ENCODE data around the gene KRT6A. TPM values are rescaled to one million over a fixed set of nuclear protein-coding genes. Genes with fewer than 3 reads are reported as not detected.
A peak's percentile ranks its signal among the peaks of the same experiment; 100 is the strongest.

KRT6A gene
- total RNA-seq, 4 donors from 2014 or later, result 1,263 to 22,053 (median 17,717) TPM

DNA sequence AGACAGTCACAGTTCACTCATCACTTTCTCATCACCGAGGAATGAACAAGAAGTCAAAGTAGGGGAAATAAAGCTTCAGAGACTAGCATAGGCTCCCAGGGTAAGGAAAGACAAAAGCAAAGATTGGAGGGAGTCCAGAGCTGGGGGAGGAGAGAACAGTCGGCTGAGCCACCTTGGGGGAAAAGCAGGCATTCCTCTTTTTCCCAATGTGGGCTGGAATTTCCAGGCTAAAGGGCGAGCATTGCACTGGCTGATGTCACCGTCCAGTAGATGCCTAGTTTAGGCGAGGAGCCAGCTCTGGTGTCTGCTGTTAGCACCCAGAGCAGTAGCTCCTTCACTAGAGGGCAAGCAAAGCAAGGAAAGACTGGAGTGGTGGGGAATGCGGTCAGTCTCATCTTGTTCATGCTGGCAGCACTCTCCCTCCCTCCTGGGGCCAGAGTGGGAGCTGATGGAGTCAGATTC lies 50.4 kb downstream of the KRT6A start:
- intact Hi-C loops (cut with DNase I), result no loop called here
- WGBS, 2 donors, result 28 to 29% methylated on average over 6 of the region's 6 CpGs
- Histone ChIP-seq H3K4me1 (peaks cover 14 to 62% (median 14%) of the 10 kb centered on the region in 3 donors), H3K27ac (no peak overlapping the region), H3K4me3 (no peak overlapping the region), H3K9me3 (no peaks in the 10 kb centered on the region), H3K36me3 (peaks cover 0 to 9% (median 0%) of the 10 kb centered on the region in 3 donors), H3K27me3 (peaks cover 0 to 7% (median 0%) of the 10 kb centered on the region in 4 donors)
- no peak for DNase-seq
- no peak for TF ChIP-seq POLR2A (IDR thresholded peaks at IDR 0.05)
- TF ChIP-seq, protein P1, sequence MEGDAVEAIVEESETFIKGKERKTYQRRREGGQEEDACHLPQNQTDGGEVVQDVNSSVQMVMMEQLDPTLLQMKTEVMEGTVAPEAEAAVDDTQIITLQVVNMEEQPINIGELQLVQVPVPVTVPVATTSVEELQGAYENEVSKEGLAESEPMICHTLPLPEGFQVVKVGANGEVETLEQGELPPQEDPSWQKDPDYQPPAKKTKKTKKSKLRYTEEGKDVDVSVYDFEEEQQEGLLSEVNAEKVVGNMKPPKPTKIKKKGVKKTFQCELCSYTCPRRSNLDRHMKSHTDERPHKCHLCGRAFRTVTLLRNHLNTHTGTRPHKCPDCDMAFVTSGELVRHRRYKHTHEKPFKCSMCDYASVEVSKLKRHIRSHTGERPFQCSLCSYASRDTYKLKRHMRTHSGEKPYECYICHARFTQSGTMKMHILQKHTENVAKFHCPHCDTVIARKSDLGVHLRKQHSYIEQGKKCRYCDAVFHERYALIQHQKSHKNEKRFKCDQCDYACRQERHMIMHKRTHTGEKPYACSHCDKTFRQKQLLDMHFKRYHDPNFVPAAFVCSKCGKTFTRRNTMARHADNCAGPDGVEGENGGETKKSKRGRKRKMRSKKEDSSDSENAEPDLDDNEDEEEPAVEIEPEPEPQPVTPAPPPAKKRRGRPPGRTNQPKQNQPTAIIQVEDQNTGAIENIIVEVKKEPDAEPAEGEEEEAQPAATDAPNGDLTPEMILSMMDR (IDR thresholded peaks at IDR 0.05), result no peak

DNA sequence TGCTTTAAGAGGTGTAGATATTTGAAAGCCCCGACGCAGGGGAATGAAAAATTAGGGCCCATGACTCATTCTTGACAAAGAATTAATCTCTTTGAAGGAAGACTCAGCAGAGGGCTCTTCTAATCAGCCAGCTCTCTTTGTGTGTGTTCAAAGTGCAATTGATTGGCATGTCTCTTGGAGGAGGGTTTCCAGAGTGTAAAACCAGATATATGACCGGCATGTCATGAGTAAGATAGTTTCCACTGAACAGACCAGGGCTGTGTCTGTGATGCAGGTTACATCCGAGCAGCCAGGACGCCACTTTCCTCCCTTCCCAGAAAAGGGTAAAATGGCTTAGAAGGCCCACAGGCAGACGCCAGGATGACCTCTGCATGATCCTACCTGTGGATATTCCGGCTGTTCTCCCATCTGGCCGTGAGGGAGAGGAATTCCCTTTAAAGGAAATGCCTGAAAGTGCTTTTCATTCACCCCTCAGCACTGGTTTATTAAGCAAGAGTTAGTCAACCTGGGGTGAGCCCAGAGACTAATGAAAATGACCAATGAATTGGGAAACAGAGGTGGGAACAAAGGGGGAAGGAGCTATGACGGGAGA lies 51.6 kb downstream of the KRT6A start:
- peak overlapping the region; percentile 50 to 73 (median 61) for H3K27ac ChIP-seq

DNA sequence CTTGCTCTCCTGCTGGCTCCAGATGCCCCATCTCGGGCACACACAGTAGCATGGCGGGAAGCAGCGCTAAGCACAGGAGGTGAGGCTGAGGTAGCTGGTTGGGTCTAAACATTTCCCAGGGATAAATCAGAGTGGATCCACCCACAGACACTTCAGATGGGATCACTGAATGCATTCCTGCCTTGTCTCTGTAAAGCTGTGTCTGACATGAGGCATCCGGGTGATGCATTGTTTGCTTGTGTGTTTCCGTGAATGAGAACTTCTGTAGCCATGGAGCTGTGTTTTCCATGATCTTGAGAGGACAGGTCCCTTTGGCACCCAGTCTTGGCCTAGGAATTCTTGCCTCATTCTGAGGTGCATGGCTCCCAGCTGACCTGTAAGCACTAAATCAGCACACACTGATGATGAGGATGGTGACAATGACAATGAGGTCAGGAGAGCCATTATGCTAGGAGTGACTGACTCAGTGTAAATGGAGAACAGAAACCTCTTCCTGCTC lies 52.2 kb downstream of the KRT6A start:
- no peak overlapping the region for H3K4me3 ChIP-seq
- H3K9me3 ChIP-seq, result no peaks in the 10 kb centered on the region
- no peak for DNase-seq
- WGBS, 2 donors, result 49 to 81% methylated on average over 3 to 5 of the region's 5 CpGs
- H3K36me3 ChIP-seq, result no peaks in the 10 kb centered on the region
- H3K27ac ChIP-seq, result peak overlapping the region; percentile 50 to 73 (median 61)
- peaks cover 23 to 79% (median 30%) of the 10 kb centered on the region in 3 donors for H3K4me1 ChIP-seq
- intact Hi-C loops (cut with DNase I), result no loop called here
- no peak for TF ChIP-seq POLR2A (IDR thresholded peaks at IDR 0.05)
- TF ChIP-seq, protein P1 (IDR thresholded peaks at IDR 0.05), result no peak
- peaks cover 0 to 7% (median 0%) of the 10 kb centered on the region in 4 donors for H3K27me3 ChIP-seq

More for the DNA sequence above, 51.6 kb downstream of the KRT6A start:
- no peaks in the 10 kb centered on the region for H3K36me3 ChIP-seq
- no peak for TF ChIP-seq POLR2A (IDR thresholded peaks at IDR 0.05)
- TF ChIP-seq, protein P1 (IDR thresholded peaks at IDR 0.05), result peak in 1 of 6 experiments; percentile 4
- no peak overlapping the region for H3K4me3 ChIP-seq
- DNase-seq, result no peak
- intact Hi-C loops (cut with DNase I), result no loop called here
- peaks cover 20 to 74% (median 24%) of the 10 kb centered on the region in 3 donors for H3K4me1 ChIP-seq
- WGBS, 2 donors, result 34 to 48% methylated on average over 9 of the region's 9 CpGs
- H3K9me3 ChIP-seq, result no peaks in the 10 kb centered on the region
- H3K27me3 ChIP-seq, result peaks cover 0 to 7% (median 0%) of the 10 kb centered on the region in 4 donors

DNA sequence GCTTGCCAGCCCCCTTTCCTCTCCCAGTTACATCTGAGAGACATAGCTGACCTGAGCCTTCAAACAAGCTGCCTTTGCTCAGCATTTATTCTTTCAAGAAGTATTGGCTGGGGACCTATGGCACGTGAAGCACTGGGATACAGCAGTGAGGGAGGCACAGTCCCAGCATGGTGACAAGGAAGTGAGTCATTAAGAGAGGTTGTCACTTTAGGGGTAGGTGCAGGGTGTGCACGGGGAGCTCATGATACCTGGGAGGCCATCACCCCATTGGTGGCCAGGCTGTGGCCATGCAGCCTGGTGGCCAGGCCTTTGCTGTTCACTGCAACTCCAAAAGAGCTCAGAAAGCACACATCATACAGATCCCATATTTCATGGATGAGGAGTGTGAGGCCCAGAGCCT lies 53.2 kb downstream of the KRT6A start:
- Histone ChIP-seq H3K9me3 (no peaks in the 10 kb centered on the region), H3K4me3 (no peak overlapping the region), H3K27me3 (peaks cover 0 to 7% (median 0%) of the 10 kb centered on the region in 4 donors), H3K4me1 (peaks cover 26 to 87% (median 38%) of the 10 kb centered on the region in 3 donors), H3K27ac (peak overlapping the region in 1 of 4 donors; percentile 50), H3K36me3 (no peaks in the 10 kb centered on the region)
- DNase-seq, result no peak
- WGBS, 2 donors, result 53 to 100% methylated on average over 1 to 2 of the region's 2 CpGs
- TF ChIP-seq, protein P1 (IDR thresholded peaks at IDR 0.05), result no peak
- TF ChIP-seq POLR2A (IDR thresholded peaks at IDR 0.05), result no peak
- intact Hi-C loops (cut with DNase I), result no loop called here

DNA sequence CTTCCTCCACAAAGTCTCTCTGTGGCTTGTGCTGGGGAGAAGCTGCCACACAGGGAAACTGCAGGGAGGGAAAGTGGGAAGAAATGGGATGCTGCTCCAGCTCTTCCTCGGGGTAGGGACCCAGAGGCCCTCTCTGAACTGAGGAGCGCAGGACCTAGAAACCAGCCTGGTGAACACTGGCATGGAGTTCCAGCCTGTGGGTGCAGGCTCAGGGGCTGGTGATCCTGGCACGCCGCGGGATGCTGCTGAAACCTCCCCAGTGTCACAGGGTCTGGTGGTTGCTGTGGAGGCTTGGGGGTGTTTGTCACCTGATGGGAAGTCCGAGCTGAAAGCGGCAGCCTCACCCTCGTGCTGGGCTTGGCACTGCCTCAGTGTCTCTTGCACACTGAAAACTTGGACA lies 53.6 kb downstream of the KRT6A start:
- peaks cover 0 to 4% (median 0%) of the 10 kb centered on the region in 4 donors for H3K27me3 ChIP-seq
- WGBS, 2 donors, result 61 to 72% methylated on average over 2 to 3 of the region's 8 CpGs
- H3K4me3 ChIP-seq, result no peak overlapping the region
- peak overlapping the region in 2 of 4 donors; percentile 55 to 60 for H3K27ac ChIP-seq
- no peak for DNase-seq
- no peaks in the 10 kb centered on the region for H3K36me3 ChIP-seq
- H3K4me1 ChIP-seq, result peaks cover 30 to 83% (median 38%) of the 10 kb centered on the region in 3 donors
- no peaks in the 10 kb centered on the region for H3K9me3 ChIP-seq
- TF ChIP-seq, protein P1 (IDR thresholded peaks at IDR 0.05), result no peak
- no peak for TF ChIP-seq POLR2A (IDR thresholded peaks at IDR 0.05)
- intact Hi-C loops (cut with DNase I), result no loop called here

All from esophagus squamous epithelium (tissue), 5 donors.